ENCODE results near the gene C11orf97.
"Not testable (repeated sequence)": the region's sequence is repeated elsewhere in the genome, so short reads cannot be mapped to it uniquely, and the experiment has no call there.

Gene C11orf97

DNA sequence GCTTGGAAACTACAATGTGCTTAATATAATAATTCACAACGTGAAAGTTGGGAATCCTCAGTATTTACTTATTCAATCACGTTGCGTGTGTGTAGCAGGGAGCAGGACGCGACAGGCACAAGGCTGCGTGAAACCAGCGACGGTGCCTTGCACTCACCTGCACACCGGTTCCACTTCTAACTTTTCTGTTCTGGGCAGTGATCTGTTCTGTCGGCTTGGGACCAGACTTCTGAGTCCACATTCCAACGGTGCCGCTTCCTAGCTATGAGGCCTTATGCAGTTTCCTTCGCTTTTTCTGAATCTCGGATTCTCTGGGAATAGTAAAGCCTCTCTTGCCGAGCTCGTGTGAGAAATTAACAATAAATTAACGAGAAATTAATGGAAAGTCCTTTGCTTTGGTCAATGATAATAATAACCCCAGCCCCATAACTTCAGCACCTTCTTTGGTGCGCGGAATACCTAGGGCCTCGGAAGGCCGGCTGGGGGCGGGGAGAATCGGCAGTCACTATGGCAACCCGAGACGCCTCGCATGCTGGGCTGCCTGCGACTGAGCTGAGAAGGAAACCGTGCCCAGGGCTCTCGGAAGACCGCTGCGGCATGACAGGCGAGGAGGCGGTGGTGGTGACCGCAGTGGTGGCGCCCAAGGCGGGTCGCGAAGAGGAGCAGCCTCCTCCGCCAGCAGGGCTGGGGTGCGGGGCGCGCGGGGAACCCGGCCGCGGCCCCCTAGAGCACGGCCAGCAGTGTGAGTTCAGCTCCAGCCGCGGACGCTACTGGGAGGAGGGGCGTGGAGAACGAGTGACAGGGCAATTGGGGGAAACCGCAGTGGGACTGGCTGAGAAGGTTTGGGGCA, at the start of gene C11orf97:
Gene C11orf97, plus strand, starts transcription at position 530 of the 850 bp plus-strand sequence. Its CDS starts 68 bp downstream, at position 598.
- DNase-seq = no peak

GRCh38 chr11:94469416-94469815, 42.8 kb upstream of the C11orf97 start:
- no peak for DNase-seq

DNA sequence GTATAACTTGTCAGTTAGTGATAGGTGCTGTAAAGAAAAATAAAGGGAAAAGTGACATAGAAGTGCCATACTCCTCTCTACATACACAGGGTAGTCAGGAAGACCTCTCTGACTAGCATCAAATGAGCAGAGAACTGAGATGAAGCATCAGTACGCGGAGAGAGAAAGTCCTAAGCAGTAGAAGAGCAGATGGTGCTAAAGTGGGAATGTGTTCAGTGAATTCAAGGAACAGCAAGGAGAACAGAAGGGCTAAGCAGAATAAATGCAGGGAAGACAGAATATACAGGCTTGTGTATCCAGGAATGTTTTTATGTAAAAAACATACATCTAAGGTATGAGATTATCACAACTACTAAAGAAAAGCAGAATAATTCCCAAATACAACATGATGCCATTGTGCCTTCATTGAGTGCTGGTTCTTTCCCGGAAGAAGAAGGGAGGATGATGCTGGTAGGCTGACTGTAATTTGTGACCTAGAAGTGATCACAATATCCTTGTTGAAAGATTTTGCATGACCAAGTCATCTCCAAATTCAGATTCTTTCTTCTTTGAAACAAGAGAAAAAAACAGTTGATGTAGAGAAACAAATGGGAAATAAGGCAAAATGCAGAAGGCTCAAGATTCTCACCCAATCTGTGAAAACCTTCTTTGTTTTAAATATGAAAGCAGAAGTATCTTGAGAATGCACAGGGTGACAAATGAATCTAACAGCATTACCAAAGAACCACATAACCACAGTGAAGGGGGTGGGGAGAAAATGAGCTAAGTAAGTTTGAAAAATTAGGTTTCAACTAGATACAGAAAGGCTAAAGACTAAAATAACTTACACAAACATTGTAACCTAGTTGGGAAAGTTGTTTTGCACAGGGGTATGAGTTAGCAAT, 39.1 kb upstream of the C11orf97 start:
- DNase-seq = no peak

- DNase-seq = no peak
Observed at GRCh38 chr11:94477624-94478023, 34.6 kb upstream of the C11orf97 start.

- no peak for DNase-seq
Observed at GRCh38 chr11:94481342-94481741, 30.9 kb upstream of the C11orf97 start.

GRCh38 chr11:94486068-94486467, 26.2 kb upstream of the C11orf97 start:
- no peak for DNase-seq

DNA sequence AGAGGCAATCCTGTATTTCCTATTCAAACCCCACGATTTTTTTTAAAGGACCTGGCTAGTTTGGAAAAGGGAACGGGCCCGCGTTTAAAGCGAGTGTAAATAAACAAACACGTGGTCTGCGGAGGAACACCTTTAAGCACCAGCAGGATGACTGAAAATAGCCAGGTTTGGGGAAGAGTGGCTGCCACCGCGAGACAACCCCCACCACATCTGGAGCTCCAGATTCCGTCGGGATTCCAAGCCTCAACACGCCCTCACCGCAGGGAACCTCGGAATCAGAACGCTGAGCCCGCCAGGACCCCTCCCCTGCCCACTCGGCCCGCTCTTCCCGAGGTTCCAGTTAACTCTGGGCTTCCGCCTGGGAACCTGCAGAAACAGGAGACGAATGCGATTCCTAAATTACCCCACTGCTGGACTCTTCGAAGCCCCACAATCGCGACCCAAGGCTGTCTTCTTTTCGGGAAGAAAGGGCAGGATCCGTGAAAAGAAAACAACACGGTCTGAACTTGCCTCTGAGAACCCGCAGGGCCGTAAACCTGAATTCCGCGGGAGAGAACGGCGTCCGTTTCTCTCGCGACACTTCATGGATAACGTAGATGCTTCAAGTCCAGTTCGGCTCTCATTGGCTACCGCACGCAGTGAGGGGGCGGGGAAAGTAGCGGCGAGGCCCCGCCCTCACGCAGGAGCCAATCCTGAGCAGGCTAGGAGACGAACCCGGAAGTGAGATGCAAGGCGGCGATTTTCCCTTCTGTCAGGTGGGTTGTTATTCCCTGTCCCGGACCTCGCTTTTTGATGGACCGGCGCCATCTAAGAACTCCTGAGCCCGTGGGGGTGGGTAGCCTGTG, 18.8 kb upstream of the C11orf97 start, which contains the start of the genes ANKRD49 and MRE11:
Gene ANKRD49, plus strand, starts transcription at position 704 of the 845 bp plus-strand sequence. CDS start 2,710 bp downstream, outside the sequence.
Gene MRE11, minus strand, starts transcription at position 564 of the 845 bp plus-strand sequence. CDS start 1,043 bp downstream, outside the sequence.
- peak; percentile 98 for DNase-seq

- no peak for DNase-seq
Observed at GRCh38 chr11:94494126-94494680, 18.1 kb upstream of the C11orf97 start.

GRCh38 chr11:94500181-94500580, 12.1 kb upstream of the C11orf97 start:
- no peak for DNase-seq

- DNase-seq = no peak
Observed at GRCh38 chr11:94501522-94501921, 10.7 kb upstream of the C11orf97 start.

- DNase-seq = peak; percentile 49
Observed at GRCh38 chr11:94504689-94505293, 7.5 kb upstream of the C11orf97 start.

- DNase-seq = not testable (repeated sequence)
Observed at GRCh38 chr11:94506513-94506912, 5.7 kb upstream of the C11orf97 start.

GRCh38 chr11:94507485-94507884, 4.8 kb upstream of the C11orf97 start:
- no peak for DNase-seq

GRCh38 chr11:94513091-94513490, 830 bp downstream of the C11orf97 start:
- peak; percentile 76 for DNase-seq

DNA sequence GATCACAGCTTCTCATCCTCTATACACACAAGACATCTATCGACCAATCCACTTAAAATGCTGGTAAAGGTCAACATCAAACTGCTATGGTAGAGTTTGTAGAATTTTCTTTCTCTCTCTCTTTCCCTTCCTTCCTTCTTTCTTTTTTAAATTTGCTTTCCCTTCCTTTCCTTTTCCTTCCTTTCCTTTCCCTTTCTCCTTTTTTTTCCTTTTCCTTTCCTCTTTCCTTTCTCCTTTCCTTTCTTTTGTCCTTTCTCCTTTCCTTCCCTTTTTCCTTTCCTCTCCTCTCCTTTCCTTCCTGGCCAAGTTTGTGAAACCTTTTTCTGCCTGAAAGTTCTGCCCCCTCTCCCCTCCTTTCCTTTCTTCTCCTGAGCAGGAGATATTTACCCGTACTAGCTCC, 3.1 kb downstream of the C11orf97 start:
- no peak for DNase-seq

- DNase-seq = no peak
Observed at GRCh38 chr11:94516725-94517124, 4.5 kb downstream of the C11orf97 start.

DNA sequence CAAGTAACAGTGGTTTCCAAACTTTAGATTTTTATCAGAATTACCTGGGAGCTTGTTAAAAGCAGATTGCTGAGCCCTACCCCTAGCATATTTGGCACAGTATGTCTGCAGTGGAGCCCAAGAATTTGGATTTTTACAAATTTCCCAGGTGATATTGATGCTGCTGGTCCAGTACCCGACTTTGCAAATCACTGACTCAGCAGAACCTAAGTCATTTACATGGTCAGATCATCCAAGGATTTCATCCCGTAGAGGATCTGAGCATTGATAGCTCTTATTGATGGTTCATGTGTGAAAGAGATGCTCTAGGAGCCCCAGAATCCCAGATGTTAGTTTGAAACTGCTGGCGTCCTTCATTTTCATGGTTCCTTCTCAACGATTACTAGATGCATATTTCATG, 6.0 kb downstream of the C11orf97 start:
- no peak for DNase-seq

- peak; percentile 49 for DNase-seq
Observed at GRCh38 chr11:94519478-94520084, 7.3 kb downstream of the C11orf97 start.

DNA sequence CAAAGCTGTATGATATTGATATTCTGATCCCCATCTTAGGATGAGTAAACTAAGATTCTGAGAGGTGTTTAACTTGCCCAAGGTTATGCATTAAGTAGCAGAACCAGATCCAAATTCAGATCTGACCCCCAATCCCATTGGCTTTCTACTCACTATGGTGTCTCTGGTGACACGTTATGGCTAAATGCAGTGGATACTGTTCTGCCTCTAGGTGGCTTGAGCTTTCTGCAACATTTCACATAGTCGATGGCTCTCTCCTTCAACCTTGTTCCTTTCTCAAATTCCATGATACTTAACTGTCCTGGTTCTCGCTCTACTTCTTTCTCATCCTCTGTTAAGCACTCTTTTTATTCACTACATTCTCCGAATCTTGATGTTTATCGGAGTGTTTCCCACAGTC, 9.4 kb downstream of the C11orf97 start:
- no peak for DNase-seq

- no peak for DNase-seq
Observed at GRCh38 chr11:94524341-94524740, 12.1 kb downstream of the C11orf97 start.
